HG02610 (cell line): Measurements from ENCODE around the gene MLLT11.

Source experiments
- ATAC-seq: cut with Tn5 transposase; IDR thresholded peaks from one replicate; pipeline ENCODE4 v1.9.1; 2021; ENCODE audit warnings: mild to moderate bottlenecking, moderate library complexity; ENCODE audit not compliant: unreplicated experiment

MLLT11 gene

GRCh38 chr1:151060007-151060656 is at the start of gene MLLT11:
Gene MLLT11 (plus strand): TSS chr1:151060397. CDS start chr1:151067225, 6,828 bp downstream.
- ATAC-seq = no peak

- ATAC-seq = no peak
Measured at GRCh38 chr1:151011154-151011850, 48.9 kb upstream of the MLLT11 start.

GRCh38 chr1:151012684-151013471 is 47.3 kb upstream of the MLLT11 start:
- ATAC-seq = no peak

- no peak for ATAC-seq
Measured at GRCh38 chr1:151013518-151013917, 46.7 kb upstream of the MLLT11 start.

- ATAC-seq = peak; percentile 59
Measured at GRCh38 chr1:151024540-151025146, 35.6 kb upstream of the MLLT11 start.

GRCh38 chr1:151026460-151026859 is 33.7 kb upstream of the MLLT11 start:
- no peak for ATAC-seq

- ATAC-seq = no peak
Measured at GRCh38 chr1:151032164-151032563, 28.0 kb upstream of the MLLT11 start.

GRCh38 chr1:151035167-151035566 is 25.0 kb upstream of the MLLT11 start:
- no peak for ATAC-seq

- ATAC-seq = no peak
Measured at GRCh38 chr1:151036356-151036755, 23.8 kb upstream of the MLLT11 start, which contains the start of gene BNIPL. Gene BNIPL (plus strand): TSS chr1:151036586. CDS start chr1:151036726, 140 bp downstream.

- no peak for ATAC-seq
Measured at GRCh38 chr1:151037032-151037431, 23.2 kb upstream of the MLLT11 start.

- no peak for ATAC-seq
Measured at GRCh38 chr1:151039521-151039920, 20.7 kb upstream of the MLLT11 start.

- ATAC-seq = no peak
Measured at GRCh38 chr1:151043163-151043562, 17.0 kb upstream of the MLLT11 start.

- ATAC-seq = peak; percentile 53
Measured at GRCh38 chr1:151047591-151047924, 12.6 kb upstream of the MLLT11 start, which contains the start of gene C1orf56. Gene C1orf56 (plus strand): TSS chr1:151047751. CDS start chr1:151047848, 97 bp downstream.

- ATAC-seq = peak; percentile 45
Measured at GRCh38 chr1:151047925-151048644, 12.1 kb upstream of the MLLT11 start.

- ATAC-seq = no peak
Measured at GRCh38 chr1:151048645-151049032, 11.6 kb upstream of the MLLT11 start.

GRCh38 chr1:151049458-151049857 is 10.7 kb upstream of the MLLT11 start:
- no peak for ATAC-seq

GRCh38 chr1:151050051-151050688 is 10.0 kb upstream of the MLLT11 start:
- no peak for ATAC-seq

- ATAC-seq = no peak
Measured at GRCh38 chr1:151051356-151052009, 8.7 kb upstream of the MLLT11 start.

- ATAC-seq = no peak
Measured at GRCh38 chr1:151054971-151055547, 5.1 kb upstream of the MLLT11 start.
